ENCODE data around the gene CYTIP. TPM values are rescaled to one million over a fixed set of nuclear protein-coding genes. Genes with fewer than 3 reads are reported as not detected.

Gene CYTIP
- not detected in 2 replicates for total RNA-seq

DNA sequence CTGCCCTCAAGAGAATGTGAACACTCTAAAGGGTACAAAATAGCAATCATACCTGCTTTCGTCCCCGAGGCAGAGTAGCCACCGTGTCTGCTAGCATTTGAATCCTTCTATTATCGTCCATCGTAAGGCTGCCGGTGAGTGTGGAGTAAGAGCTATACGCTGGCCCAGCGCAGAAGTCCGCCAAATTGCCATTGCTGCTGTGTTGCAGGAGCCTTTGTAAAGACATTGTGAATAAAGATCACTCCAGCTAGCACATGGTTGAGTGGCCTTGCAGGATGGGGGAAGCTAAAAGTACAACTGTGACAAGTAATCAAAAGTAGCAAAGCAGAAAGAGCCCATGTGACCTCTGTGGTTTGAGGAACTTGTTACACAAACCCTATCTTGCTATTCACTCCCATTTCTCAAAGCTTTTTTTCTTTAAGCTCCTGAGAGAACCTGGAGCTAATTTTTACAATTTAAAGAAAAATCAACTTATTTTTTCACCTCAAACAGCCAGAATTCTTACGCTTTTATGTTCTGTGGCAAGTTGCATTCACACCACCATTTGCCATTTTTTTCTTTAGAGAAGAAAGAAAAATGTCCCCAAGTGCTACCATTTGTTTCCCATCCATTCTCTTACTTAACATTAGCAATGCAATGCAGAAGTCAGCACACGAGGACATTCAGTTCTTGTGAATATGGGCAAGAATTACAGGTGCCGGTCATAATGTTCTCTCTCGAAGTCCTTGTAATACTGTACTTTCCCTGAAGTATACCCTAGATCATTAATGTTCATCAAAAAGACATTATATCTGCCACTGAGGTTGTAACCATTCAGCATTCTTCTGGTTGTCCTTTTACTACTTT lies at the start of gene CYTIP:
Gene CYTIP (minus strand): TSS at position 295 of the 846 bp plus-strand sequence. CDS start 69 bp downstream, at position 226.
- no peak for DNase-seq (ENCODE audit: low read depth in 2 of 2)

GRCh38 chr2:157492189-157492773 lies 48.4 kb upstream of the CYTIP start:
- peak; percentile 36 to 63 for DNase-seq (ENCODE audit: low read depth in 2 of 2)

- DNase-seq (ENCODE audit: low read depth in 2 of 2), result no peak
Observed at GRCh38 chr2:157489983-157490382, 46.1 kb upstream of the CYTIP start.

DNA sequence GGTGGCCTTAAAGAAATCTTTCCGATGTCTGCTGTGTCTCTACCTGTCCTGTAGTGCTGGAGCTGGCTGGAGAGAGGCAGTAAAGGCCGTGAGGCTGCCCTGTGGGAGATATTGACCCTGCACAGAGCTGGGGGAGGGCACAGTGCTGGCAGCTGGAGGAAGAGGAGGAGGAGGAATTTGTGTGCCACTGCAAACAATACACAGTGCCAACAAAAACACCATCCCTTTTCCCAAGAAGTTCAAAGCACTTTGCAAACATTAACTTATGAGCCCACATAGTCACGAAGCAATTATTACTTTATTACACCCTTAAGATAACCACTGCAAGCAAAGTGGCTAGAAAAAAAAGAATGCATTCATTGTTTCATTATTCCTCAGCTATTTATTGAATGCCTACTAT lies 45.0 kb upstream of the CYTIP start:
- DNase-seq (ENCODE audit: low read depth in 2 of 2), result peak in 1 of 2 donors; percentile 3

GRCh38 chr2:157487747-157488146 lies 43.9 kb upstream of the CYTIP start:
- no peak for DNase-seq (ENCODE audit: low read depth in 2 of 2)

GRCh38 chr2:157487271-157487610 lies 43.4 kb upstream of the CYTIP start:
- DNase-seq (ENCODE audit: low read depth in 2 of 2), result no peak

GRCh38 chr2:157486596-157487270 lies 42.8 kb upstream of the CYTIP start:
- DNase-seq (ENCODE audit: low read depth in 2 of 2), result no peak

DNA sequence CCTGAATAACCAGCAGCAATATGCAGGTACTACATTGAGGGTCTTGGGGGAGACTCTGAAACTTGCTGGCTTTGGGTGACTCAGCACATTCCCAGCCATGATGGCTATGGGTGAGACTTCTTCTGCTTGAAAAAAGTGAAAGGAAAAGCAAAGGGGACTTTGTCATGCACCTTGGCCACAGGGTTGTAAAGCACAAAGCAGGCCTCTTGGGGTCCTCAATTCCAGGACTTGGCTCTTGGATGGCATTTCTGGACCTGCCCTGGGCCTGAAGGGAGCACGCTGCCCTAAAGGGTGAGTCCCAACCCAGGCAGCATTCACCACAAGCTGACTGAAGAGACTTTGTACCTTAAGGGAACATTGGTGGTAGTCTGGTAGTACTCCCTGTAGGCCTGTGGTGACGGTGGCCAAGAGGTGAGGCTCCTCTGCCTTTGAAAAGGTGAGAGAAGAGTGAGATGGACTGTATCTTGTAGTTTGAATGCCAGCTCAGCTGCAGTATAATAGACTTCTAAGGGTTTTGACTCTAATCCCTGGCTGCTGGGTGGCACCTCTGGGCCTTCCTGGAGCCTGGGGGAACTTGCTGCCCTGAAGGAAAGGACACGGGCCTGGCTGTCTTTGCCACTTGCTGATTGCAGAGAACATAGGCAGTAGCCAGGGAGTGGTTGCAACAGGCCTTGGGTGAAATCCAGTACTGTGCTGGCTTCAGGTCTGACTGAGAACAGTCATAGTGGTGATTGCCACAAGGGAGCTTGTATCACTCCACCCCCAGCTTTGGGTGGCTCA lies 36.5 kb upstream of the CYTIP start:
- no peak for DNase-seq (ENCODE audit: low read depth in 2 of 2)

GRCh38 chr2:157479081-157480027 lies 35.5 kb upstream of the CYTIP start:
- no peak for DNase-seq (ENCODE audit: low read depth in 2 of 2)

- no peak for DNase-seq (ENCODE audit: low read depth in 2 of 2)
Observed at GRCh38 chr2:157477919-157478318, 34.0 kb upstream of the CYTIP start.

DNA sequence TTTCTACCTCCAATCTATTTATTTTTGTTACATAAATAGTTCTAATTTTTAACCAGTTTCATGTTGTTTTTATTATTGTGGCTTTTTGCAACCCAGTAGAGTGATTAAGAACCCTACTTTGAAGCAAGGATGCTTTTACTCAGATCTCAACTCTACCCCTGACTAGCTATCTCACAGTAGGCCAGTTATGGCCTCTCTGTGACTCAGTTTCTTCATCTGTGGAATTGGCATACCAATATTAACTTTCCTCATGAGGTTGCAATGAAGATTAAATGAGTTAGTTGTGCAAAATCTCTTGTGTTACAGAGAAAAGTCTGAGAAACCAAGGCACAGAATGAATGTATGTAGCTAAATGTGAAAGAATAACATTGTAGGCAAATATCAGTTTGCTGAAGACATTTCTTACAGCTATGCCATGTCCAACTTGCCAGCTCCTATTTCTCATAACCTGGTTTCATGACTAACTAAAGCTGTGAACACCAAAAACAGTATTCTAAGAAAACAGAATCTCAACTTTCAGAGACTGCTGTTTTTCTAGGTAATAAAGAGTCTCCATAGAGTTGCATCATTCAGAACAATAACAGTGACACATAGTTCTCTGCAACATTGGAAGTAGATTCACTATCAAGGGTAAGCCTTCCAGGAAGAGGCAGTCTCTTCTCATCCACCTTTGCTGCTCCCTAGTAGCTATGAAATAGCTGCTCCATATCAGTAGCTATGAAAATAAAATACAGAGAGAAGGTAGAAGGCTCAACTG lies 33.2 kb upstream of the CYTIP start:
- DNase-seq (ENCODE audit: low read depth in 2 of 2), result no peak

GRCh38 chr2:157475722-157476390 lies 32.0 kb upstream of the CYTIP start:
- DNase-seq (ENCODE audit: low read depth in 2 of 2), result no peak

GRCh38 chr2:157473581-157473980 lies 29.7 kb upstream of the CYTIP start:
- DNase-seq (ENCODE audit: low read depth in 2 of 2), result no peak

GRCh38 chr2:157471078-157471477 lies 27.2 kb upstream of the CYTIP start:
- no peak for DNase-seq (ENCODE audit: low read depth in 2 of 2)

GRCh38 chr2:157470321-157470720 lies 26.4 kb upstream of the CYTIP start:
- DNase-seq (ENCODE audit: low read depth in 2 of 2), result no peak

- DNase-seq (ENCODE audit: low read depth in 2 of 2), result no peak
Observed at GRCh38 chr2:157469726-157470125, 25.8 kb upstream of the CYTIP start.

GRCh38 chr2:157468931-157469708 lies 25.2 kb upstream of the CYTIP start:
- DNase-seq (ENCODE audit: low read depth in 2 of 2), result peak in 1 of 2 donors; percentile 38

DNA sequence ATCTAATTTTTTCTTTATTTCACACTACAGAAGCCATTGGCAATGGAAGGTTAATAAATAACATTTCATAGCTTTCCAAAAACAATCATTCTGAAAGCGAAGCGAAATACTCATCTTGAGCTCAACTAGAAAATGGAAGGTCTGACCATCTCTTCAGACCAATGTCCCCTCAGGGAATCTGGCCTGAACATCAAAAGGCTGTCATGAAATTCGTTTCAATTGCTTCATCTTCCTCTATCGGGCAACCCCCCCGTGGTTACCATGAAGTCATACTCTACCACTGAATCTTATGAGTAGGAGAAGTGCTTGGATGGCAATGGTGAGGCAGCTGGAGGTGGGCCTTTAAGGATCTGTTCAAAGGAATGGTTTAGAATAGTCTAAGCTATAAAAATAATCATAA lies 22.9 kb upstream of the CYTIP start:
- DNase-seq (ENCODE audit: low read depth in 2 of 2), result no peak

GRCh38 chr2:157465554-157465953 lies 21.7 kb upstream of the CYTIP start:
- DNase-seq (ENCODE audit: low read depth in 2 of 2), result no peak

All from dermis microvascular lymphatic vessel endothelial cell (primary cell).